ENCODE measurements around the gene RERG. TPM values are rescaled to one million over a fixed set of nuclear protein-coding genes. Genes with fewer than 3 reads are reported as not detected.

RERG gene
- polyA plus RNA-seq, 1 donor: 4.7 TPM

GRCh38 chr12:15186597-15186996, 34.6 kb downstream of the RERG start:
- no peak for DNase-seq (ENCODE audit: low read depth)

- DNase-seq (ENCODE audit: low read depth): no peak
Measured at GRCh38 chr12:15184484-15184883, 36.7 kb downstream of the RERG start.

GRCh38 chr12:15183821-15184220, 37.4 kb downstream of the RERG start:
- DNase-seq (ENCODE audit: low read depth): no peak

- DNase-seq (ENCODE audit: low read depth): no peak
Measured at GRCh38 chr12:15181017-15181683, 40.1 kb downstream of the RERG start.

- DNase-seq (ENCODE audit: low read depth): no peak
Measured at GRCh38 chr12:15180325-15180724, 40.9 kb downstream of the RERG start.

GRCh38 chr12:15179672-15180071, 41.5 kb downstream of the RERG start:
- DNase-seq (ENCODE audit: low read depth): no peak

GRCh38 chr12:15173142-15173541, 48.1 kb downstream of the RERG start:
- no peak for DNase-seq (ENCODE audit: low read depth)

- DNase-seq (ENCODE audit: low read depth): no peak
Measured at GRCh38 chr12:15172060-15172822, 49.0 kb downstream of the RERG start.

GRCh38 chr12:15171012-15171655, 50.1 kb downstream of the RERG start:
- no peak for DNase-seq (ENCODE audit: low read depth)

- DNase-seq (ENCODE audit: low read depth): no peak
Measured at GRCh38 chr12:15168026-15168678, 53.1 kb downstream of the RERG start.

- DNase-seq (ENCODE audit: low read depth): no peak
Measured at GRCh38 chr12:15165012-15165659, 56.1 kb downstream of the RERG start.

GRCh38 chr12:15163030-15163976, 57.9 kb downstream of the RERG start:
- DNase-seq (ENCODE audit: low read depth): no peak

- DNase-seq (ENCODE audit: low read depth): no peak
Measured at GRCh38 chr12:15158083-15158482, 63.1 kb downstream of the RERG start.

GRCh38 chr12:15157269-15157671, 63.9 kb downstream of the RERG start:
- no peak for DNase-seq (ENCODE audit: low read depth)

- DNase-seq (ENCODE audit: low read depth): no peak
Measured at GRCh38 chr12:15155271-15155670, 65.9 kb downstream of the RERG start.

GRCh38 chr12:15154103-15154502, 67.1 kb downstream of the RERG start:
- DNase-seq (ENCODE audit: low read depth): no peak

GRCh38 chr12:15152868-15153267, 68.3 kb downstream of the RERG start:
- DNase-seq (ENCODE audit: low read depth): no peak

- DNase-seq (ENCODE audit: low read depth): no peak
Measured at GRCh38 chr12:15152456-15152855, 68.8 kb downstream of the RERG start.

GRCh38 chr12:15151161-15152091, 69.8 kb downstream of the RERG start:
- no peak for DNase-seq (ENCODE audit: low read depth)

GRCh38 chr12:15146585-15146984, 74.6 kb downstream of the RERG start:
- no peak for DNase-seq (ENCODE audit: low read depth)

Data from forelimb muscle (tissue), 1 donor.